ENCODE results near the gene BROX. TPM values are rescaled to one million over a fixed set of nuclear protein-coding genes. Genes with fewer than 3 reads are reported as not detected.
"Not testable (repeated sequence)": the region's sequence is repeated elsewhere in the genome, so short reads cannot be mapped to it uniquely, and the experiment has no call there.

The BROX gene
- total RNA-seq, 1 donor from 2014 or later: 37.7 TPM

DNA sequence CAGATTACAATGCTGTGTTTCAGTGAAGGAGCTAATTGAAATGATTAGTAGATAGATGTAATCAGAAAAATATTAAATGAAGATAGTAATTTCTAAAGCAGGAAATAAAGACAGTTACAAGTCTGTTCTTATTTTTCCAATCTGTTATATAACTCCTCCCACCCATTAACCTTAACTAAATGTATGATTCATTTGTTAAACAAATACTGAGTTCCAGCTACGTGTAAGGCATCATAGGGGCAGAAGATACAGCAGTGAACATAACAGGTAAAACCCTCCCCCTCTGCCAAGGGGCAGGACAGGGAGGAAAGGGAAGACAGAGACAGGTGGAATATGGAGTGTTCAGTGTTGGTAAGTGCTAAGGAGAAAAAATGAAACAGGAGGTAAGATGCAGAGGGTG, 24.6 kb downstream of the BROX start, which contains the start of gene FAM177B:
Gene FAM177B, plus strand, starts transcription at position 231 of the 400 bp plus-strand sequence. CDS start 9,344 bp downstream, outside the sequence.
- intact Hi-C loops (cut with micrococcal nuclease): loop anchor here (5.0 kb wide), 1 partner anchor 345 kb away; no protein-coding TSS in a partner anchor
- Mint-ChIP-seq H3K27me3 (ENCODE audit: low read depth) (no peaks in the 10 kb centered on the region), H3K4me3 (ENCODE audit: low read depth) (no peak within 1 kb of the TSS), H3K36me3 (ENCODE audit: low read depth) (peaks cover 23% of the 10 kb centered on the region), H3K9me3 (no peaks in the 10 kb centered on the region), H3K4me1 (ENCODE audit: low read depth) (peaks cover 6% of the 10 kb centered on the region), H3K27ac (no peak within 1 kb of the TSS)
- no peak for DNase-seq (ENCODE audit: low spot score)

DNA sequence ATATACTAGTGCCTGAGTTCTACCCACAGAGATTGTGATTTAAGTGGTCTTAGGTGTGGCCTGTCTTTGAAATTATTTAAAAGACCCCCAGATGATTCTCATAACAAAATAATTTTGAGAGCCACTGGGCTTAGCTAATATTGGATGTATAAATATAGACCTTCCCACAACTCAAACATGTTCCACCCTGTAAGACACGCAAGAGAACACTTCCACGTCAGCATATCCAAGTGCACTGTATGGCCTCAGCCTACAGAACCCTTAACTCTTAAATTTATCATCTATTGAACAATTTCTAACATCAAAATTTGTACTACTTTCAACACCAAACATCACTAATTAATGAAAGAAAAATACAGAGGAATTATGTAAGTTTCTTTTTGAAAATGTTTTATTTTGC, 27.1 kb downstream of the BROX start:
- intact Hi-C loops (cut with micrococcal nuclease): loop anchor here (5.0 kb wide), 1 partner anchor 343 kb away; no protein-coding TSS in a partner anchor
- H3K9me3 Mint-ChIP-seq: no peaks in the 10 kb centered on the region

DNA sequence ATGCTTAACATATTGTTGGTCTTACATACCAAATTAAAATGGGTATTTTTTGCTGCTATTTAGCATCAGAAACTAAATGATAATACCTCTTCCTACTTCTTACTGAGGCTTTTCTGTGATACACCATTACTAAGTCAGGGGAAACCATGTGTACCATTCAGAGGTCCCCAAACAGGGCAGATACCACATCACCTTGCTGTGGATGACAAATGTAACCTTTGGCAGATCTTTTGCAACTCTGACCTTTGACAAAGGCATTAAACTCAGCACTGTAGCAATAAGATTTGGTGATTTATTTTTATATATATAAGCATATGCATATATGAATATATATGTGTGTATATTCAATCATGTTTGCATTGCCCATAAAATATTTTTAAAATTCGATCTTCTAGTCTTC, 27.6 kb downstream of the BROX start:
- no peaks in the 10 kb centered on the region for H3K27me3 Mint-ChIP-seq (ENCODE audit: low read depth)
- no peak for DNase-seq (ENCODE audit: low spot score)
- no peaks in the 10 kb centered on the region for H3K9me3 Mint-ChIP-seq
- no peaks in the 10 kb centered on the region for H3K4me1 Mint-ChIP-seq (ENCODE audit: low read depth)
- H3K4me3 Mint-ChIP-seq (ENCODE audit: low read depth): no peak overlapping the region
- intact Hi-C loops (cut with micrococcal nuclease): loop anchor here (5.0 kb wide), 1 partner anchor 342 kb away; no protein-coding TSS in a partner anchor
- H3K27ac Mint-ChIP-seq: no peak overlapping the region
- H3K36me3 Mint-ChIP-seq (ENCODE audit: low read depth): peaks cover 4% of the 10 kb centered on the region

More for the DNA sequence above, 27.1 kb downstream of the BROX start:
- H3K27ac Mint-ChIP-seq: no peak overlapping the region
- no peaks in the 10 kb centered on the region for H3K4me1 Mint-ChIP-seq (ENCODE audit: low read depth)
- H3K36me3 Mint-ChIP-seq (ENCODE audit: low read depth): peaks cover 7% of the 10 kb centered on the region
- H3K27me3 Mint-ChIP-seq (ENCODE audit: low read depth): no peaks in the 10 kb centered on the region
- DNase-seq (ENCODE audit: low spot score): no peak
- no peak overlapping the region for H3K4me3 Mint-ChIP-seq (ENCODE audit: low read depth)

DNA sequence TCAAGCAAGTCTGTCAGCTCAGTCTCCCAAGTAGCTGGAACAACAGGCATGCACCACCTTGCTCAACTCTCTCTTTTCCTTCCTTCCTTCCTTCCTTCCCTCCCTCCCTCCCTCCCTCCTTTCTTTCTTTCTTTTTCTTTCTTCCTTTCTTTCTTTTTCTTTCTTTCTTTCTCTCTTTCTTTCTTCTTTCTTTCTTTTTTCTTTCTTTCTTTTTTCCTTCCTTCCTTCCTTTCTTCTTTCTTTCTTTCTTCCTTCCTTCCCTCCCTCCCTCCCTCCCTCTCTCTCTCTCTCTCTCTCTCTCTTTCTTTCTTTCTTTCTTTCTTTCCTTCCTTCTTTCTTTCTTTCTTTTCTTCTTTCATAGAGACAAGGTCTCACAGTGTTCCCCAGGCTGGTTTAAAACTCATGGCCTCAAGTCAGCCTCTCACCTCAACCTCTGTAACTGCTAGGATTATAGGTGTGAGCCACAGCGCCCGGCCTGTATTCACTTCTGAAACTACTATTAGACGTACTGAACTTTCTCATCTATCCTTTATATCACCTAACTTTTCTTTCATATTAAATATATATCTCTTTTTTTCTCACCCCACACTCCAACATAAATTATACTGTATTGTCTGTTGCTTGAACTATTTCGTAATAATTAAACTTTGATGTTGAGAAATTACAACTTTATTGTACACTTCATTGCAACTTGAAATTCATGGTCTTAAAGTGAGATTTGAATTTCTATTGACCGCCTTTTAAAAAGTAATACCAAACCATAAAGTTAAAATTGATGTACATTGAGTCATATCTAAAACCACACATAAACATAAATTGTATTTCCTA, 29.5 kb downstream of the BROX start:
- H3K27ac Mint-ChIP-seq; H3K36me3 Mint-ChIP-seq (ENCODE audit: low read depth); H3K4me1 Mint-ChIP-seq (ENCODE audit: low read depth); H3K27me3 Mint-ChIP-seq (ENCODE audit: low read depth); DNase-seq (ENCODE audit: low spot score); H3K9me3 Mint-ChIP-seq; H3K4me3 Mint-ChIP-seq (ENCODE audit: low read depth); intact Hi-C loops (cut with micrococcal nuclease): not testable (repeated sequence)

DNA sequence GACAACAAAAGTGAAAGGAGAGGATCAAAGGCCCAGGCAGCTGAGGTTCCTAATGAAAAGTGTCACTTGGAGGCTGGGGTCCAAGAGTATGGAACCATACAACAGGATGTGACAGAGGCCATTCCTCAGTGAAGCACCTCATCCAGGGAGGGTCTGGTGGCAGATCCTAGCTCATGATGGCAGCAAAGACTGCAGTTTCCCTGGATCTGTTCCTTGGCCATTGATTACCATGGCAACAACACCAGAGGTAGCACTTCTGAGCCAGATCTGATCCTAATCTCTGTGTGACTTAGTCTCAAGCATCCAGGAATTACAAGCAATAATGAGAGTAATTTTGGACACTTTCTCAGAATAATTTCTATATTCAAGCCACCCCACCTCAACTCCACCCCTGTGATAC, 37.6 kb downstream of the BROX start:
- no peak overlapping the region for H3K4me3 Mint-ChIP-seq (ENCODE audit: low read depth)
- peaks cover 18% of the 10 kb centered on the region for H3K27me3 Mint-ChIP-seq (ENCODE audit: low read depth)
- no peaks in the 10 kb centered on the region for H3K4me1 Mint-ChIP-seq (ENCODE audit: low read depth)
- intact Hi-C loops (cut with micrococcal nuclease): no loop called here
- no peaks in the 10 kb centered on the region for H3K9me3 Mint-ChIP-seq
- H3K36me3 Mint-ChIP-seq (ENCODE audit: low read depth): no peaks in the 10 kb centered on the region
- DNase-seq (ENCODE audit: low spot score): no peak
- no peak overlapping the region for H3K27ac Mint-ChIP-seq

DNA sequence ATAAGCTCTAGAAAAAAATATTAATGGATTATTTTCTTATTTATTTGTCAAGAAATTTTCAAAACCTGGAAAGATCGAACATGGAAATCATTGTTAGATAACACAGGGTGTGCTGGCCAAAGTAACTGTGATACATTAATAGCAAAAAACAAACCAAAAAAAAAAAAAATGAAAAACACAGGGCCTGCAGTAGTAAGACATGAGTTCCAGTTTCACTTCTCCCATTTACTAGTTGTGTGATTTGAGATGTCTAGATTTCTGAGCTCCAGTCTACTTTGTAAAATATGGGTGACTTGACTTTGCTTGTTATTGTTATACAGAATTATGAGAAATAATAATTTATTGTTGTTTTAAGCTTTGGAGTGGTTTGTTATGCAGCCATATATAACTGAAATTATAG, 38.3 kb downstream of the BROX start:
- H3K4me3 Mint-ChIP-seq (ENCODE audit: low read depth): no peak overlapping the region

DNA sequence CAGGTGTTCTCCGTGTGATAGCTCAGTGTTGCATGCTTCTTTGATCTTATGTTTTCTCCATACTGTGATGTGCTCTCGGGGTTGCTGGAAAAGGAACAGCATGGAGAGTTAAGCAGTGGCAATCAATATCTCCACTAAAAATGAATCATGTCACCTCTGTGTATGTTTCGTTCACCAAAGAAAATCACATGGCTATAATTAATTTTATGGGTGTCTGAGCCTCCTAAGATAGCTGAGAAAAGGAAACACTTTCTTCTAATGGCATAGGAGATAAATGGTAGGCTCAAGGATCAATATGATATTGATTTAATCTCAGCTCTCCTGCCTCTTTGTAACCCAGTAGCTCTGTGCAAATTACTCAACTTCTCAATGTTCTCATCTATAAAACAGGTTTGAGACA, 38.9 kb downstream of the BROX start:
- no peak for DNase-seq (ENCODE audit: low spot score)
- Mint-ChIP-seq H3K9me3 (no peaks in the 10 kb centered on the region), H3K36me3 (ENCODE audit: low read depth) (no peaks in the 10 kb centered on the region), H3K27me3 (ENCODE audit: low read depth) (peaks cover 16% of the 10 kb centered on the region), H3K4me3 (ENCODE audit: low read depth) (no peak overlapping the region), H3K4me1 (ENCODE audit: low read depth) (no peaks in the 10 kb centered on the region), H3K27ac (no peak overlapping the region)
- intact Hi-C loops (cut with micrococcal nuclease): no loop called here

More for the DNA sequence above, 38.3 kb downstream of the BROX start:
- Mint-ChIP-seq H3K27me3 (ENCODE audit: low read depth) (peaks cover 19% of the 10 kb centered on the region), H3K36me3 (ENCODE audit: low read depth) (no peaks in the 10 kb centered on the region), H3K4me1 (ENCODE audit: low read depth) (no peaks in the 10 kb centered on the region), H3K27ac (no peak overlapping the region), H3K9me3 (no peaks in the 10 kb centered on the region)
- DNase-seq (ENCODE audit: low spot score): no peak
- intact Hi-C loops (cut with micrococcal nuclease): no loop called here

DNA sequence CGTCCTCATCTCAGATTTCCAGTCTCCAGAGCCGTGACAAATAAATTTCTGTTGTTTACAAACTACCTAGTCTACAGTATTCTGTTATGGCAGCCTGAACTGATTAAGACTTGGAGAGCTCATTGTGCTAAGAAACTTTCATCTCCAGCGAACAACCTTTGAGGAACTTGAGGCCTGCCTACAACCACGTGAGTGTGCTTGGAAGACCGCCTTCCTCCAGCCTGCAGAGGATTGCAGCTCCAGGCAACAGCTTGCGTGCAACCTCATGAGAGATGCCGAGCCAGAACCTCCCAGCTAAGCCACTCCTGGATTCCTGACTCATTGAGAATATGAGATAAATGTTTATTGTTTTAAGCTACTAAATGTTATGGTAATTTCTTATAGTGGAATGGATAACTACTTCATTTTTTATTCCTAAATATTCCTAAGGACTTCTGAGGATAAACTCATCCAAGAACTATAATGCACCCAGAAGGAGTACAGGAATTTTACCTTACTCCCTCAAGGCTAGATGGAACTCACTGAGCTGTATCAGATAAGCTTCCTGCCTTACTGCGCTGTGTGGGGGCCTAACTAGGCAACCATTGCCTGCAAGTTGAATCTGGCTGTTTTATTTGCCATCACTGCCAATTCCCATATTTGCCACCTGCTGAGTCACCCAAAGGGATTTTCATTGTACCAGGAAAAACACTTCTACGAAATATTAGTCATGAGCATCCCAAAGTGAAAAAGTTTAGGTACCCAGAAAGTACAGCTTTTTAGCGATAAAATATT, 42.2 kb downstream of the BROX start:
- no peak for DNase-seq (ENCODE audit: low spot score)
- no peaks in the 10 kb centered on the region for H3K36me3 Mint-ChIP-seq (ENCODE audit: low read depth)

DNA sequence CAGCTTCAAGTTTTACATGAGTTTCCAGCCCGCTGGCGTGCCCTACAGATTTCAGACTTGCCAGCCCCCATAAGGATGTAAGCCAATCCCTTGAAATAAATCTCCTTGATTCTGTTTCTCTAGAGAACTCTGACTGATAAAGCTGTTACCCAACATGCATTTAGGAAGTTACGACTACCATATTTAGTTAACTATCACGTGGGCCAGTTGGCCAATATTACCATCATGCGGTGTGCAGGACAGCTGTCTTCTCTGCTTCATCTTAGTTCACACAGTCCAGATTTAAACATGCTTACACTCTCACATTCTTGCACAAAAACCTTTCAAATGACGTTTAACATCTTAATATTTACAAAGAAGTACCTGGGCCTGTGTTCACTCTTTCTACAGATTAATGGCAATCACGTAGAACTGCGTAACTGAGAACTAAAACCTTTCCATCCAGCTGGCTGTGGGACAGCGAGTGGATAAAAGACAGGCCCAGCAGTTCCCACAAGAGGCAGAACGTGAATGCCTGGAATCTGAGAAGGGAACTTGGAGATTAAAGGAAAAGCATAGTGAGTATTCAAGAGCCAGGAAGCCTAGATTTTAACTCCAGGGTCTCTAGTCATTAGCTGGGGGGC, 45.4 kb downstream of the BROX start:
- H3K4me3 Mint-ChIP-seq (ENCODE audit: low read depth): no peak overlapping the region
- peaks cover 4% of the 10 kb centered on the region for H3K9me3 Mint-ChIP-seq
- no peak for DNase-seq (ENCODE audit: low spot score)
- no peaks in the 10 kb centered on the region for H3K4me1 Mint-ChIP-seq (ENCODE audit: low read depth)
- intact Hi-C loops (cut with micrococcal nuclease): no loop called here
- H3K27me3 Mint-ChIP-seq (ENCODE audit: low read depth): peaks cover 11% of the 10 kb centered on the region
- no peaks in the 10 kb centered on the region for H3K36me3 Mint-ChIP-seq (ENCODE audit: low read depth)
- no peak overlapping the region for H3K27ac Mint-ChIP-seq

More for the DNA sequence above, 42.2 kb downstream of the BROX start:
- Mint-ChIP-seq H3K9me3 (no peaks in the 10 kb centered on the region), H3K4me1 (ENCODE audit: low read depth) (no peaks in the 10 kb centered on the region), H3K4me3 (ENCODE audit: low read depth) (no peak overlapping the region), H3K27ac (no peak overlapping the region), H3K27me3 (ENCODE audit: low read depth) (peaks cover 9% of the 10 kb centered on the region)
- intact Hi-C loops (cut with micrococcal nuclease): no loop called here

DNA sequence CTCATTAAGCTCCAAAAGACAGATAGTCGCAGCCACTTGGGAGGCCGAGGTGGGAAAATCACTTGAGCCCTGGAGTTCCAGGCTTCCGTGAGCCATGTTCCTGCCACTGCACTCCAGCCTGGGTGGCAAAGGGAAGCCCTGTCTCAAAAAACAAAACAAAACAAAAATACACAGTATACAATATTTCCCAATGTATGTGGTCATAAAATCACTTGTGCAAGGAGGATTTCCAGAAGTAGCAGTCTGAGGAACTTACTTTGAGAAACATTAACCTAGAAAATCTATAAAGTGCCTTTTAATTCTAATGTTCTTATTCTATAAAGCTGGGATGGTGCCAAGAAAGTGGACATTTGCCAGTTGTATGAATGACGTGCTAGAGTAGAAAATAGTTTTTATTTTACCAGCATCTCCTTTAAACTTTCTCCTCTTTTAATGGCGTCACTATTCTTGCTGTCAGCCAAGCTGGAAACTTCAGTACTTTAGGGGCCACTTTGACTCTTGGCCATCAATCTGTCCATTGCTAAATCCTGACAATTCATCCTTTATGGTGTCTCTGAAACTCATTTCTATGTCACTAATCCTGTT, 47.2 kb downstream of the BROX start:
- no peak overlapping the region for H3K27ac Mint-ChIP-seq
- no peaks in the 10 kb centered on the region for H3K36me3 Mint-ChIP-seq (ENCODE audit: low read depth)
- no peak overlapping the region for H3K4me3 Mint-ChIP-seq (ENCODE audit: low read depth)
- DNase-seq (ENCODE audit: low spot score): no peak
- intact Hi-C loops (cut with micrococcal nuclease): no loop called here
- peaks cover 14% of the 10 kb centered on the region for H3K27me3 Mint-ChIP-seq (ENCODE audit: low read depth)
- no peaks in the 10 kb centered on the region for H3K4me1 Mint-ChIP-seq (ENCODE audit: low read depth)
- H3K9me3 Mint-ChIP-seq: peaks cover 4% of the 10 kb centered on the region

DNA sequence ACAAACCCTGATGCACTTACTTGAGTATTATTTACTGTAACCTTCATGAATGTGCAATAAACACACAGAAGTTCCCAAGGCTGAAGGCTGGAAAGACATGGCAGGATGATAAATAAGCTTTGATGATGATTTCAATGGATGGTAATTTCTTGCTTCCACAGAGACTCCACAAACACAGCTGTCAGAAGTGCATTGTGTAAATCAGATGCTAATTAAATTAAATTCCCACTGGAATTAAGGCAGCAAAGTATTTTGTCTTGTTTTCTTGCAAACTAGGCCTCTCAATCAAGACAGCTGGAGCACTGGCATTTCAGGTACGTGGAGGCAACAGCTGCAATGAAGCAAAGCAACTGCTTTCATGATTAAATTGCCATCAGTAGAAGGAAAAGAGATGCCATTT, 48.7 kb downstream of the BROX start:
- Mint-ChIP-seq H3K27me3 (ENCODE audit: low read depth) (peaks cover 12% of the 10 kb centered on the region), H3K27ac (no peak overlapping the region), H3K4me1 (ENCODE audit: low read depth) (no peaks in the 10 kb centered on the region), H3K4me3 (ENCODE audit: low read depth) (no peak overlapping the region), H3K9me3 (peaks cover 4% of the 10 kb centered on the region), H3K36me3 (ENCODE audit: low read depth) (no peaks in the 10 kb centered on the region)
- DNase-seq (ENCODE audit: low spot score): no peak
- intact Hi-C loops (cut with micrococcal nuclease): no loop called here

DNA sequence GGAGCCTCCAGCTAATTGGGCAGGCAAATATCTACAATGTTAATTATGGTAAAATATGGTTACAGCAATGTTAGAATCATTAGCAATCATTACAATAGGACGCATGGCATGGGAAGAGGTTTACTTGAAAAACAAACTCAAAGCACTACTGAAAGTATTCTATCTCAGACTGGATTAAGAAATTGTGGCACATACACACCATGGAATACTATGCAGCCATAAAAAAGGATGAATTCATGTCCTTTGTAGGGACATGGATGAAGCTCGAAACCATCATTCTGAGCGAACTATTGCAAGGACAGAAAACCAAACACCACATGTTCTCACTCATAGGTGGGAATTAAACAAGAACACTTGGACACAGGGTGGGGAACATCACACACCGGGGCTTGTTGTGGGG, 49.8 kb downstream of the BROX start:
- H3K36me3 Mint-ChIP-seq (ENCODE audit: low read depth); H3K27me3 Mint-ChIP-seq (ENCODE audit: low read depth); intact Hi-C loops (cut with micrococcal nuclease); DNase-seq (ENCODE audit: low spot score); H3K4me1 Mint-ChIP-seq (ENCODE audit: low read depth); H3K4me3 Mint-ChIP-seq (ENCODE audit: low read depth); H3K9me3 Mint-ChIP-seq; H3K27ac Mint-ChIP-seq: not testable (repeated sequence)
